ENCODE measurements around the gene ATP8B3.

- no peak for TF ChIP-seq CTCF (IDR thresholded peaks at IDR 0.05)
- no peak for TF ChIP-seq ATOH8 (CRISPR knock-in tag; IDR thresholded peaks at IDR 0.05; ENCODE audit: low read depth)
- TF ChIP-seq MAZ (IDR thresholded peaks at IDR 0.05; ENCODE audit: borderline replicate concordance, low read depth, low read length), result no peak
- TF ChIP-seq CHD4 (IDR thresholded peaks at IDR 0.05; ENCODE audit: borderline replicate concordance), result no peak
- TF ChIP-seq EP300 (IDR thresholded peaks at IDR 0.05), result no peak
- TF ChIP-seq MYC (IDR thresholded peaks at IDR 0.05; ENCODE audit: borderline replicate concordance, low read length), result no peak
- TF ChIP-seq ESRRA (IDR thresholded peaks at IDR 0.05; ENCODE audit: borderline replicate concordance, low read length), result no peak
- no peak for TF ChIP-seq POLR2A (IDR thresholded peaks at IDR 0.05; ENCODE audit: low read length)
- no peak for TF ChIP-seq MAX (IDR thresholded peaks at IDR 0.05)
- TF ChIP-seq CEBPB (IDR thresholded peaks at IDR 0.05), result no peak
Observed at GRCh38 chr19:1840541-1841115, 28.6 kb upstream of the ATP8B3 start.
